HepG2 (cell line): ENCODE results near the gene CD14. TPM values are rescaled to one million over a fixed set of nuclear protein-coding genes. Genes with fewer than 3 reads are reported as not detected.

Experiments
- ATAC-seq: fragments of 200-7000 bp; cut with Tn5 transposase; 3 replicates; pipeline ENCODE4 v1.9.1; 2020; ENCODE audit warnings: mild to moderate bottlenecking, moderate library complexity
- BruUV-seq: library from RNA; stranded (reverse); fragments of 400-500 nt; replicated peaks from 2 replicates; lab custom pipeline; 2021; lab: Mats Ljungman, UMichigan
- CTCF ChIA-PET: fragments of 300-600 bp; formaldehyde crosslinking; extraction: SDS; loops from one replicate; lab custom pipeline; 2021; ENCODE audit warnings: low total read pairs, inconsistent platforms, low intra/inter-chr PET ratio; lab: Yijun Ruan, JAX
- POLR2A ChIA-PET: fragments of 350-600 bp; sonication (Branson Sonifier 250); formaldehyde crosslinking; loops from one replicate; lab custom pipeline; 2020; ENCODE audit warnings: antibody characterized with exemption, inconsistent platforms; lab: Yijun Ruan, JAX
- DNase-seq: peaks from one replicate; pipeline ENCODE4 v3.0.0-alpha.2; 2015; ENCODE audit warnings: low spot score
- FAIRE-seq: peaks from 3 replicates; lab custom pipeline; 2011; peaks lifted over from hg19 to GRCh38; lab: Jason Lieb, UNC
- H2AFZ ChIP-seq: one replicate; pipeline ENCODE4 v1.6.1; 2011; ENCODE audit warnings: low read length, inconsistent platforms
- H3K27ac ChIP-seq: fragments of 300-600 bp; 3 replicates; pipeline ENCODE4 v1.8.0; 2011; ENCODE audit warnings: mixed run types, mild to moderate bottlenecking, mixed read lengths, low read length, inconsistent platforms; ENCODE audit not compliant: insufficient read depth; ENCODE audit errors: extremely low read length
- H3K27me3 ChIP-seq, 2 experiments: fragments of 200-600 bp in 1 of 2; 2 replicates in 1 of 2; 3 replicates in 1 of 2; pipeline versions ENCODE4 v1.6.0 to v1.8.0; 2011; ENCODE audit warnings: low read length in 2 of 2, mild to moderate bottlenecking in 2 of 2, moderate library complexity in 2 of 2, inconsistent platforms in 1 of 2; ENCODE audit not compliant: insufficient read depth in 2 of 2, control insufficient read depth in 1 of 2
- H3K36me3 ChIP-seq, 2 experiments: fragments of 200-600 bp in 1 of 2; replicated peaks in 1 of 2; 2 replicates in 1 of 2; 3 replicates in 1 of 2; pipeline versions ENCODE4 v1.5.1 to v1.8.0; 2011; ENCODE audit warnings: low read length in 2 of 2, inconsistent platforms in 1 of 2; ENCODE audit not compliant: insufficient read depth in 2 of 2, control insufficient read depth in 1 of 2
- H3K4me1 ChIP-seq: 2 replicates; pipeline ENCODE4 v1.5.1; 2012; ENCODE audit warnings: low read length, inconsistent platforms; ENCODE audit not compliant: insufficient read depth
- H3K4me2 ChIP-seq: 2 replicates; pipeline ENCODE4 v1.6.0; 2011; ENCODE audit warnings: low read depth, low read length, inconsistent platforms
- H3K4me3 ChIP-seq, 3 experiments: fragments of 200-600 bp in 1 of 3; sonication (generic), shearing (Covaris generic) in 1 of 3; replicated peaks in 1 of 3; 2 replicates each; pipeline ENCODE4 v1.5.1; 2011 to 2016; ENCODE audit warnings: low read length in 3 of 3, inconsistent platforms in 2 of 3, low read depth in 2 of 3, mild to moderate bottlenecking in 2 of 3, control low read depth in 1 of 3, mixed read lengths in 1 of 3; ENCODE audit not compliant: insufficient read depth in 1 of 3
- H3K79me2 ChIP-seq: one replicate; pipeline ENCODE4 v1.6.1; 2011; ENCODE audit warnings: low read length, inconsistent platforms; ENCODE audit not compliant: insufficient read depth
- H3K9ac ChIP-seq: 2 replicates; pipeline ENCODE4 v1.6.0; 2011; ENCODE audit warnings: mild to moderate bottlenecking, low read depth, low read length, inconsistent platforms; ENCODE audit not compliant: insufficient read depth
- H3K9me3 ChIP-seq: 2 replicates; pipeline ENCODE4 v1.5.1; 2012; ENCODE audit warnings: mild to moderate bottlenecking, low read length
- H4K20me1 ChIP-seq: 2 replicates; pipeline ENCODE4 v1.6.0; 2011; ENCODE audit warnings: inconsistent platforms, mild to moderate bottlenecking, low read length, moderate library complexity; ENCODE audit not compliant: insufficient read depth
- GABPB1 ChIP-seq: IDR thresholded peaks from 2 replicates; pipeline ENCODE4 v1.6.1; 2016; ENCODE audit warnings: mild to moderate bottlenecking, missing genetic modification reagents, moderate library complexity, missing compliant biosample characterization
- NCOR1 ChIP-seq: fragments of 200-600 bp; sonication (generic); IDR thresholded peaks from 2 replicates; pipeline ENCODE4 v1.7.0; 2017; ENCODE audit warnings: antibody characterized with exemption, low read length, borderline replicate concordance
- ZNF136 ChIP-seq: sonication (generic); formaldehyde crosslinking; IDR thresholded peaks from 2 replicates; pipeline ENCODE4 v1.8.1; 2022; ENCODE audit warnings: low read depth, mild to moderate bottlenecking, moderate library complexity, missing genetic modification reagents
- ZNF335 ChIP-seq: sonication (generic); formaldehyde crosslinking; IDR thresholded peaks from 2 replicates; pipeline ENCODE4 v1.4.0; 2020; ENCODE audit warnings: missing genetic modification reagents
- ZNF563 ChIP-seq: sonication (generic); formaldehyde crosslinking; IDR thresholded peaks from 2 replicates; pipeline ENCODE4 v1.8.0; 2022; ENCODE audit warnings: mild to moderate bottlenecking, moderate library complexity, missing genetic modification reagents
- WGBS: methylation state at CpG from one replicate; pipeline ENCODE4 v1.1.6; 2017; ENCODE audit warnings: low lambda C conversion rate; 5-methylcytosine and 5-hydroxymethylcytosine counted together
- in situ Hi-C: cut with HindIII; loops from 2 replicates; pipeline ENCODE4 v1.10.0; 2017; ENCODE audit warnings: low pct_unique_long_range_greater_than_20kb; ENCODE audit not compliant: extremely low pct_ligation_motif_present
- intact Hi-C: fragments of 100-400 bp; cut with micrococcal nuclease; formaldehyde crosslinking; loops from one replicate; pipeline ENCODE4 v1.10.0; 2022; ENCODE audit not compliant: unreplicated experiment
- polyA plus RNA-seq, 8 experiments: library from polyadenylated mRNA; depleted of rRNA in 3 of 8; stranded (reverse) in 7 of 8; unstranded in 1 of 8; fragments of >200 nt; fragmentation: Illumina TruSeq in 4 of 8; extraction: Trizol in 4 of 8; gene quantifications; 2 replicates each; pipeline versions ENCODE4 v1.2.1 to v1.2.3, GENCODE V29; 2011 to 2016; ENCODE audit warnings: low read depth in 4 of 8, missing spikeins in 1 of 8, mixed read lengths in 1 of 8; ENCODE audit not compliant: insufficient read depth in 1 of 8
- total RNA-seq, 5 experiments: library from RNA; depleted of rRNA; stranded (reverse); fragments of >200 nt; fragmentation: Illumina TruSeq; extraction: Trizol; gene quantifications; 2 replicates each; pipeline ENCODE4 v1.2.3, GENCODE V29; 2016; ENCODE audit warnings: low read depth in 1 of 5
- TF ChIP-seq, protein P1 (sequence below): sonication (generic); formaldehyde crosslinking; IDR thresholded peaks from 2 replicates; pipeline ENCODE4 v1.5.1; 2020; ENCODE audit warnings: mild to moderate bottlenecking, missing genetic modification reagents, moderate library complexity
- TF ChIP-seq, protein P2 (sequence below), 2 experiments: sonication (generic) in 1 of 2; formaldehyde crosslinking in 1 of 2; IDR thresholded peaks; 2 replicates each; pipeline versions ENCODE4 v1.5.1 to v1.6.1; 2011 to 2020; ENCODE audit warnings: borderline replicate concordance in 1 of 2, low read depth in 1 of 2, low read length in 1 of 2, mild to moderate bottlenecking in 1 of 2, missing genetic modification reagents in 1 of 2, moderate library complexity in 1 of 2
- TF ChIP-seq, protein P3 (sequence below): sonication (generic); formaldehyde crosslinking; conservative IDR thresholded peaks from 2 replicates; pipeline ENCODE4 v1.8.0; 2022; ENCODE audit warnings: low read depth, missing genetic modification reagents
- TF ChIP-seq, protein P4 (sequence below): sonication (generic); formaldehyde crosslinking; IDR thresholded peaks from 2 replicates; pipeline ENCODE4 v1.5.1; 2020; ENCODE audit warnings: missing genetic modification reagents, mild to moderate bottlenecking, borderline replicate concordance

CD14 gene
- total and polyA plus RNA-seq, 2 of the 13 experiments (the other 11 are each of a cell fraction or from before 2014, with no cell fraction given) = 1.7 to 4.7 TPM

DNA sequence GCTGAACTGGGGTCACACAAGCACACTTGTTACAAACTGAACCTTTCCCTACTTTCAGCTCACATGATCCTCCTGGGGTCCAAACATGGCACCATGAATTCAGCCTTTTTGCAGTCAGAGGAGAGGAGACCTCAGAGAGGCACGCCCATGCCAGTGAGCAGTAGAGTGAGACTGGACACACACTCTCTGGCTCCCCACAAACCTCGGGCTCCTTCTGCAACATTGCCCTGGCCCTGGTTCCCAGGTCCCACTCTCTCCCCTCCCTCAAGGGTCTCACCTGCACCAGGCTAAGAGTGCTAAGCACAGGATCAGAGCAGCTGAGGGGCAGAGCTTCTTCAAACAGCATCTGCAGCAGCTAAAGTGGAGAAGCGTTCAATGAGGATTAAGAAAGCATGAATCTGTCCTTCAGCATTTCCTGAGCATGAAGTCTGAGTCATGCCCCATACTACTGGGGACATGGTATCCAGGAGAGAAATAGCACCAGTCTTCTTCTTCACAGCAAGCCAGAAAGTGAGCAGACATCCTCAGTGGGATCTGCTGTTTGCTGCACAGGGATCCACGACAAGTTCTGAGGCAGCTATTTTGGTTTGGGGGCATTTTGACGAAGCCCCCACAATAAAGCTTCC is 41.1 kb downstream of the CD14 start (continued):
- TF ChIP-seq GABPB1 (CRISPR knock-in tag) (no peak), ZNF136 (no peak), ZNF563 (CRISPR knock-in tag) (no peak)
- TF ChIP-seq, protein P1, sequence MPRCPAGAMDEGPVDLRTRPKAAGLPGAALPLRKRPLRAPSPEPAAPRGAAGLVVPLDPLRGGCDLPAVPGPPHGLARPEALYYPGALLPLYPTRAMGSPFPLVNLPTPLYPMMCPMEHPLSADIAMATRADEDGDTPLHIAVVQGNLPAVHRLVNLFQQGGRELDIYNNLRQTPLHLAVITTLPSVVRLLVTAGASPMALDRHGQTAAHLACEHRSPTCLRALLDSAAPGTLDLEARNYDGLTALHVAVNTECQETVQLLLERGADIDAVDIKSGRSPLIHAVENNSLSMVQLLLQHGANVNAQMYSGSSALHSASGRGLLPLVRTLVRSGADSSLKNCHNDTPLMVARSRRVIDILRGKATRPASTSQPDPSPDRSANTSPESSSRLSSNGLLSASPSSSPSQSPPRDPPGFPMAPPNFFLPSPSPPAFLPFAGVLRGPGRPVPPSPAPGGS (CRISPR knock-in tag) = no peak
- TF ChIP-seq, all 625 proteins: peak for 0

DNA sequence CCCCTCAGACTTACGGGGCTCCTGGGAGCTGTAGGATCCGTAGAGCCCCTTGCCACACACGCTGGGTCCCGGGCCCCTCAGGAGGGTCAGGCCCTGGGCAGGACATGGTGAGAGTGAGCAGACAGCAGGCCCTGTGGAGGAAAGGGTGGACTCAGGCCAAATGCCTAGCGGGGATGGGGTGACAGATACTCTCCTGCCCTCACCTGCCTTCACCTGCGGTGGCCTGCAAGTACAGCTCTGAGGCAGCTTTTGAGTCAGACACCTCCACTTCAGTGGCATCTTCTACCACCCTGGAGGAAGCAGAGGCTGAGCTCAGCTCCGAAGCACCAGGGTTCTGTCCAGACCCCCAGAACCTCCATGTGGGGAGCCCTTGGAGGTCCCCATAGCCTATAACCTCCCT is 42.1 kb downstream of the CD14 start:
- 29% methylated on average over 4 of the region's 7 CpGs for WGBS
- no peak; the same call in 2 of the 3 replicates for ATAC-seq
- no peaks in the 10 kb centered on the region for H3K79me2 ChIP-seq
- BruUV-seq = no TSS peak
- H3K36me3 ChIP-seq = no peaks in the 10 kb centered on the region
- H3K4me1 ChIP-seq = peaks cover 12% of the 10 kb centered on the region
- intact Hi-C loops (no loop called here), in situ Hi-C loops (no loop called here)
- no peak overlapping the region for H3K27ac ChIP-seq
- TF ChIP-seq NCOR1 (no peak), ZNF335 (CRISPR knock-in tag) (no peak)
- TF ChIP-seq, protein P2, sequence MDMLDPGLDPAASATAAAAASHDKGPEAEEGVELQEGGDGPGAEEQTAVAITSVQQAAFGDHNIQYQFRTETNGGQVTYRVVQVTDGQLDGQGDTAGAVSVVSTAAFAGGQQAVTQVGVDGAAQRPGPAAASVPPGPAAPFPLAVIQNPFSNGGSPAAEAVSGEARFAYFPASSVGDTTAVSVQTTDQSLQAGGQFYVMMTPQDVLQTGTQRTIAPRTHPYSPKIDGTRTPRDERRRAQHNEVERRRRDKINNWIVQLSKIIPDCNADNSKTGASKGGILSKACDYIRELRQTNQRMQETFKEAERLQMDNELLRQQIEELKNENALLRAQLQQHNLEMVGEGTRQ (IDR thresholded peaks at IDR 0.05; ENCODE audit: low read depth, low read length) = no peak
- TF ChIP-seq, protein P2 (CRISPR knock-in tag; IDR thresholded peaks at IDR 0.05; ENCODE audit: borderline replicate concordance) = no peak
- TF ChIP-seq, protein P3, sequence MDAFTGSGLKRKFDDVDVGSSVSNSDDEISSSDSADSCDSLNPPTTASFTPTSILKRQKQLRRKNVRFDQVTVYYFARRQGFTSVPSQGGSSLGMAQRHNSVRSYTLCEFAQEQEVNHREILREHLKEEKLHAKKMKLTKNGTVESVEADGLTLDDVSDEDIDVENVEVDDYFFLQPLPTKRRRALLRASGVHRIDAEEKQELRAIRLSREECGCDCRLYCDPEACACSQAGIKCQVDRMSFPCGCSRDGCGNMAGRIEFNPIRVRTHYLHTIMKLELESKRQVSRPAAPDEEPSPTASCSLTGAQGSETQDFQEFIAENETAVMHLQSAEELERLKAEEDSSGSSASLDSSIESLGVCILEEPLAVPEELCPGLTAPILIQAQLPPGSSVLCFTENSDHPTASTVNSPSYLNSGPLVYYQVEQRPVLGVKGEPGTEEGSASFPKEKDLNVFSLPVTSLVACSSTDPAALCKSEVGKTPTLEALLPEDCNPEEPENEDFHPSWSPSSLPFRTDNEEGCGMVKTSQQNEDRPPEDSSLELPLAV (CRISPR knock-in tag) = no peak
- TF ChIP-seq, protein P4, sequence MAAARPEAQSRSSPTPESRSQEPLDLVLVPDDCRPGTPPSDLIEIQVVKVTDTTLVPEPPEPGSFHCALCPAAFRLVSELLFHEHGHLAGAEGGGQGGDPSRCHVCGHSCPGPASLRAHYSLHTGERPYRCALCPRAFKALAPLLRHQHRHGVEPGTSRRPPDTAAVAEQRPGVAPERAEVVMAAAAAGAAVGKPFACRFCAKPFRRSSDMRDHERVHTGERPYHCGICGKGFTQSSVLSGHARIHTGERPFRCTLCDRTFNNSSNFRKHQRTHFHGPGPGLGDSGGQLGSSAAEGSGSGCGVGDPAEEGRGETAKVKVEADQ (CRISPR knock-in tag) = no peak
- no peak for DNase-seq
- no peak overlapping the region for H3K4me3 ChIP-seq
- H3K9ac ChIP-seq = no peak overlapping the region
- no peaks in the 10 kb centered on the region; a peak in 1 of 5 replicates for H3K27me3 ChIP-seq
- ChIA-PET POLR2A (no interaction called here), CTCF (no interaction called here)
- no peak for FAIRE-seq
- H2AFZ ChIP-seq = no peak overlapping the region
- no peak overlapping the region for H3K4me2 ChIP-seq
- no peaks in the 10 kb centered on the region for H4K20me1 ChIP-seq
- no peaks in the 10 kb centered on the region for H3K9me3 ChIP-seq
